ENCODE results near the gene MID2.
"Not testable (repeated sequence)": the region's sequence is repeated elsewhere in the genome, so short reads cannot be mapped to it uniquely, and the experiment has no call there.

Gene MID2

DNA sequence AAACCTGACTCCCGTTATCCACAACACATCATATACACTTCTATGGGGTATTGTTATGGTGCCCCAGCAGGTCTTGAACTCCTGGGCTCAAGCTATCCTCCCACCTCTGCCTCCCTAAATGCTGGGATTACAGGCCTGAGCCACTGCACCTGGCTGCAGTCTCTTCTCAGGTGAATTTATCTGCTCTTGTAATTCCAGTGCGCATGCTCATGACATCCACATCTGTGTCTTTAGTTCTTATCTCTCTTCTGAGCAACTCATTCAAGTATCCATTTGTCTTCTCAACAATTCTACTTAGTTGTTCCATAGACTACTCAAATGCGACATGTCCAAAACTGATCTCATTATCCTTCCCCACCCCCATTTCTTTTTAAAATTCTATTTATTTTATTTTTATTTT lies 20.5 kb upstream of the MID2 start:
- no peak overlapping the region for H3K27ac ChIP-seq
- no peak for TF ChIP-seq CTCF (conservative IDR thresholded peaks at IDR 0.05)

DNA sequence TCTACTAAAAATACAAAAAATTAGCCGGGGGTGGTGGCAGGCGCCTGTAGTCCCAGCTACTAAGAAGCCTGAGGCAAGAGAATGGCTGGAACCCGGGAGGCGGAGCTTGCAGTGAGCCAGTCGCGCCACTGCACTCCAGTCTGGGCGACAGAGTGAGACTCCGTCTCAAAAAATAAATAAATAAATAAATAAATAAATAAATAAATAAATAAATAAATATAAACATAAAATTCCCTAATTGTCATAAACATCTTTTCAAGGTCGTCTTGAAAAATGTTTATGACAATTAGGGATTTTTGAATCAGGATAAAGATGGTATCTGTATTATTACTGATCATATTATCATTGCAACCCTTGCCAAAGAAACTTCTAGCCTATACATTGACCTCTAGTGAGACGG lies 15.6 kb upstream of the MID2 start:
- not testable (repeated sequence) for H3K27ac ChIP-seq

GRCh38 chrX:107818900-107819521 lies 6.7 kb upstream of the MID2 start:
- no peak for TF ChIP-seq CTCF (conservative IDR thresholded peaks at IDR 0.05)
- H3K27ac ChIP-seq = no peak overlapping the region

DNA sequence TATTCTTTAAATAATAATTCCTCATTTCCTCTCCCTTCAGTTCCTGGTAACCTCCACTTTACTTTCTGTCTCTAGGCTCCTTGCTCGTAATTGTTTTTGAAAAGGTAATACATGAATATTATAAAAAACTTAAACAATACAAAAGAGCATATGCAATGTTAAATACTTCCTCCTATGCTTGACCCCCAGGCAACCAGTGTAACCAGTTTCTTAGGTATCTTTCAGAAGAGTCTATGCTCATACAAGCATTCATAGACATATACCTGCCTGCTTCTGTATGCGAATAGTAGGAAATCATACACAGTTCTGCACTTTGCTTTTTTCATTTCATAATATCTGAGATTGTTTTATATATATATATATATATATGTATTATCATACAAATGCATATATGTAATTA lies 2.6 kb upstream of the MID2 start:
- no peak overlapping the region for H3K27ac ChIP-seq
- no peak for TF ChIP-seq CTCF (conservative IDR thresholded peaks at IDR 0.05)

DNA sequence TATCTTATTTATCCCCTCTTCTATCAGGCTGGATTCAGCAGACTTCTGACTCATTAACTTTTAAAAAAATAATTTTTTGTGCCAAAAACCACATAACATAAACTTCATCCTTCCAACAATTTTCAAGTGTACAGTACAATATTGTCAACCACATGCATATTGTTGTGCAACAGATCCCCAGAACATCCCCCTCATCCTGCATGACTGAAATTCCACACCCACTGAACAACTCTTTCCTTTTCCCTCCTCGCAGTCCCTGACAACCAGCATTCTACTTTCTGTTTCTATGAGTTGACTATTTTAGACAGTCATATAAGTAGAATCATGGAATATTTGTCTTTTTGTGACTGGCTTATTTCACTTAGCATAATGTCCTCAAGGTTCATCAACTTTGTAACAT lies 2.2 kb upstream of the MID2 start:
- H3K27ac ChIP-seq = no peak overlapping the region
- no peak for TF ChIP-seq CTCF (conservative IDR thresholded peaks at IDR 0.05)

DNA sequence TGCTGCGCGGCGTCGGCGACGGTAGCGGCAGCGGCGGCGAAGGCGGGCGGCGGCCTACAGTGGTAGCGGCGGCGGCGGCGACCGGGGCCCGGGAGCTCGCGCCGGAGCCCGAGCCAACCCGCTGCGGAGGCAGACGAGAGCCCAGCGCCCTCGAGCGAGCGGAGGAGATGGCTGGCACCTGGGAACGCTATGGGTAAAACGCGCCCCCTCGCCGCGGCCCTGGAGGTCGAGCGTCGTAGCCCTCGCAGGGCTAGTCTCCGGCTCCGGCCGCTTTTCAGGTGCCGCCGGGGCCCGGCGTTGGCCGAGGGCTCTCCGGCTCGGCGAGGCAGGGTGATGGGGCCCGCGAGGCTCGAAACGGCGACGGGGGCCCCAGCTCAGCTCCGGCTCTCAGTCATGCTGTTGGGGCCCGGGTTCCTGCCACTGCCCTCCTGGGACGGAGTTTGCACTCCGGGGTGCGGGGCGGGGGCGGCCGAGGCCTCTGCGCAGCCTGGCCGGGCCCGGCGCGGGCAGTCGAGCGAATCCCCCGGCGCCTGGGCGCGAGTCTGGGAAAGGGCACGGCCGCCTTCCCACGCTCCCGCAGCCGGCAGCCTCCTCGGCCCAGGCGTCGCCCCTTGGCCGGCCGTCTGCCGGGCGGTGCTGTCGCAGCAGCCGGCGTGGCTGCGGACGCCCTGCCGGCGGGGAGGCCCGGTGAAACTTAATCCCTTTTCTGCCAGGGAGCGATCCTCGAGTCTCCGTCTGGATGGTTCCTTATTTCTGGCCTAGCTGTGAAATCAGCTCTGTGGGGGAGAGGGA lies 768 bp downstream of the MID2 start:
- no peak for TF ChIP-seq CTCF (conservative IDR thresholded peaks at IDR 0.05)
- H3K27ac ChIP-seq = peak overlapping the region; percentile 74

DNA sequence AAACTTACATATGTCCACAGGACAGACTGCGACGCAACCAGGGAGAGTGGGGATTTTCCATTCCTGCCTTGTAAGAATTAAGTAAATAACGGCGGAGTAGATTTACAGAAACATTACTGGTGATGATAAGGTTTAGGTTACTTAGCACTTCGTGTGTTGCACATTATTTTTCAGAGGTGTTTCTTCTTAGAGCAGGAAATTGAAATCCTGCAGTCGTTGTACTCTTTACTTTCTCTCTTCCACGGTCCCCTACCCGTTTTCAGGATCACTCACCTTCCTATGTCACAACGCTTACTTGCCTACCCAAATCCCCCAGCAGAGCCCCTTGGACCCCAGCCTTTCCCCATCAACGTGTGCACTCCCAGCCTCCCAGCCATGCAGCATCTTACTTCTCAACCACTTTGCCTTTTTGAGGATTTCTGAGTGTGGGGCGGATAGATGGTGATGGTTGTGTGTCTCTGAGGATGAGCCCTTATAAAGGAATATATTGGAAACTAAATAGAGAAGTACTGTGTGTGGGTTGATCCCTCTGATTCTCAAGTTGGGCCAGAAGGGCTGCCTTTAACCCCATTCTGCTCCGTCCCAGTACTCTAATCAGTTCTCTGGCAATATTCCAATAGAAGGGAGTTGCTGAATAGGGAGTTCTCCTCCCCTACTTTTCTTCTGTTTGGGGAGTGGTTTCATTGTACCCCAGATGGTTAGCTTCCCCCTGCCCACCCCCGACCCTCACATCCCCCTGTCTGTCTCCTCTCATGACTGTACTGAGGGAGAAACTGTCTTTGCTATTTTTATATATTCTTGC lies 1.6 kb downstream of the MID2 start:
- no peak for TF ChIP-seq CTCF (conservative IDR thresholded peaks at IDR 0.05)
- H3K27ac ChIP-seq = peak overlapping the region; percentile 74
